NCI-H2196 treated with DMSO at 0.1 percent for 48 hours (cell line): ENCODE measurements around the gene SPTLC2.
"Not testable (repeated sequence)": the region's sequence is repeated elsewhere in the genome, so short reads cannot be mapped to it uniquely, and the experiment has no call there.

ENCODE experiments used
- DNase-seq: peaks from one replicate; lab custom pipeline; 2025; ENCODE audit not compliant: unreplicated experiment; lab: John Stamatoyannopoulos, UW

The SPTLC2 gene

GRCh38 chr14:77554207-77554606 lies 62.2 kb downstream of the SPTLC2 start:
- no peak for DNase-seq

GRCh38 chr14:77549451-77549850 lies 67.0 kb downstream of the SPTLC2 start:
- DNase-seq: no peak

GRCh38 chr14:77547512-77548180 lies 68.8 kb downstream of the SPTLC2 start:
- no peak for DNase-seq

GRCh38 chr14:77545171-77545570 lies 71.3 kb downstream of the SPTLC2 start:
- DNase-seq: not testable (repeated sequence)

- no peak for DNase-seq
Observed at GRCh38 chr14:77544571-77544970, 71.9 kb downstream of the SPTLC2 start.

GRCh38 chr14:77543637-77544334 lies 72.7 kb downstream of the SPTLC2 start:
- DNase-seq: no peak

- no peak for DNase-seq
Observed at GRCh38 chr14:77543240-77543551, 73.2 kb downstream of the SPTLC2 start.

GRCh38 chr14:77542421-77543239 lies 73.8 kb downstream of the SPTLC2 start:
- DNase-seq: no peak

GRCh38 chr14:77541905-77542304 lies 74.5 kb downstream of the SPTLC2 start:
- no peak for DNase-seq

GRCh38 chr14:77536951-77537350 lies 79.5 kb downstream of the SPTLC2 start:
- DNase-seq: not testable (repeated sequence)

- DNase-seq: no peak
Observed at GRCh38 chr14:77531071-77531470, 85.4 kb downstream of the SPTLC2 start.

GRCh38 chr14:77529963-77530362 lies 86.5 kb downstream of the SPTLC2 start:
- DNase-seq: no peak

- DNase-seq: no peak
Observed at GRCh38 chr14:77529213-77529612, 87.2 kb downstream of the SPTLC2 start.

GRCh38 chr14:77528701-77529100 lies 87.7 kb downstream of the SPTLC2 start:
- DNase-seq: not testable (repeated sequence)

GRCh38 chr14:77526266-77526665 lies 90.2 kb downstream of the SPTLC2 start:
- DNase-seq: no peak

- DNase-seq: no peak
Observed at GRCh38 chr14:77524536-77524935, 91.9 kb downstream of the SPTLC2 start.

- DNase-seq: no peak
Observed at GRCh38 chr14:77523109-77523508, 93.3 kb downstream of the SPTLC2 start.

GRCh38 chr14:77520555-77520954 lies 95.9 kb downstream of the SPTLC2 start:
- no peak for DNase-seq

GRCh38 chr14:77516126-77516525 lies 100.3 kb downstream of the SPTLC2 start:
- DNase-seq: no peak

- no peak for DNase-seq
Observed at GRCh38 chr14:77511486-77512162, 104.8 kb downstream of the SPTLC2 start.

- no peak for DNase-seq
Observed at GRCh38 chr14:77509366-77509765, 107.1 kb downstream of the SPTLC2 start.
